ENCODE measurements around the gene PHKA2.

PHKA2 gene

DNA sequence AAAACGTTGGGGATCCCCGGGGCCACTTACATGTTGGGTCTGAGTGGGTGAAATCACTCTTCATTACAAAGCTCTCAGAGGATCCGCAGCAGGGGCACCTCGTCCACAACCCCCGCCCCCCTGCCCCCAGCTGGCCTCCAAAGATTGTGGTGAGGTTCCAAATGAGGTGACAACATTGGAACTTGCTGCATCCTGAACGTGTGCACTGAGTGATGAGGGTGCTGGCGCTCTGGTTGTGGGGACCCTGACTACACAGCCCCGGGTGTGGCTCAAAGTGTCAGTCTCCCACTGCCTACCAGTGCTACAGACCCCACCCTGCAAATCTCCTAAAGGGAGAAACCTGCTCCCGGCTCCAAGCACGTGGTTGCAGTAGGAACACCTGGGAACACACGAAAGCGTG lies 111.9 kb downstream of the PHKA2 start:
- Histone ChIP-seq H3K4me1 (ENCODE audit: insufficient read depth, low read length, poor library complexity, severe bottlenecking) (no peaks in the 10 kb centered on the region), H3K4me2 (ENCODE audit: low read depth, low read length, poor library complexity, severe bottlenecking) (no peak overlapping the region), H3K9me2 (replicated peaks; ENCODE audit: low read depth, low read length) (no peaks in the 10 kb centered on the region), H4K20me1 (ENCODE audit: insufficient read depth, low read length, poor library complexity, severe bottlenecking) (no peaks in the 10 kb centered on the region), H3K36me3 (ENCODE audit: insufficient read depth, low read length) (no peaks in the 10 kb centered on the region), H2AFZ (ENCODE audit: low read length) (no peak overlapping the region), H3K9me3 (ENCODE audit: insufficient read depth, low read depth, low read length) (no peaks in the 10 kb centered on the region), H3K4me3 (ENCODE audit: low read length, poor library complexity, severe bottlenecking) (no peak overlapping the region), H3K9ac (ENCODE audit: low read depth, low read length, poor library complexity, severe bottlenecking) (no peak overlapping the region), H3F3A (ENCODE audit: low read depth) (no peaks in the 10 kb centered on the region), H3K79me2 (ENCODE audit: insufficient read depth, low read length) (no peaks in the 10 kb centered on the region), H3K27me3 (ENCODE audit: insufficient read depth, low read length, poor library complexity, severe bottlenecking) (no peaks in the 10 kb centered on the region)
- TF ChIP-seq EZH2phosphoT487 (IDR thresholded peaks at IDR 0.05; ENCODE audit: borderline replicate concordance) = no peak
- TF ChIP-seq, protein P1, sequence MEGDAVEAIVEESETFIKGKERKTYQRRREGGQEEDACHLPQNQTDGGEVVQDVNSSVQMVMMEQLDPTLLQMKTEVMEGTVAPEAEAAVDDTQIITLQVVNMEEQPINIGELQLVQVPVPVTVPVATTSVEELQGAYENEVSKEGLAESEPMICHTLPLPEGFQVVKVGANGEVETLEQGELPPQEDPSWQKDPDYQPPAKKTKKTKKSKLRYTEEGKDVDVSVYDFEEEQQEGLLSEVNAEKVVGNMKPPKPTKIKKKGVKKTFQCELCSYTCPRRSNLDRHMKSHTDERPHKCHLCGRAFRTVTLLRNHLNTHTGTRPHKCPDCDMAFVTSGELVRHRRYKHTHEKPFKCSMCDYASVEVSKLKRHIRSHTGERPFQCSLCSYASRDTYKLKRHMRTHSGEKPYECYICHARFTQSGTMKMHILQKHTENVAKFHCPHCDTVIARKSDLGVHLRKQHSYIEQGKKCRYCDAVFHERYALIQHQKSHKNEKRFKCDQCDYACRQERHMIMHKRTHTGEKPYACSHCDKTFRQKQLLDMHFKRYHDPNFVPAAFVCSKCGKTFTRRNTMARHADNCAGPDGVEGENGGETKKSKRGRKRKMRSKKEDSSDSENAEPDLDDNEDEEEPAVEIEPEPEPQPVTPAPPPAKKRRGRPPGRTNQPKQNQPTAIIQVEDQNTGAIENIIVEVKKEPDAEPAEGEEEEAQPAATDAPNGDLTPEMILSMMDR (conservative IDR thresholded peaks at IDR 0.05; ENCODE audit: low read length) = no peak

DNA sequence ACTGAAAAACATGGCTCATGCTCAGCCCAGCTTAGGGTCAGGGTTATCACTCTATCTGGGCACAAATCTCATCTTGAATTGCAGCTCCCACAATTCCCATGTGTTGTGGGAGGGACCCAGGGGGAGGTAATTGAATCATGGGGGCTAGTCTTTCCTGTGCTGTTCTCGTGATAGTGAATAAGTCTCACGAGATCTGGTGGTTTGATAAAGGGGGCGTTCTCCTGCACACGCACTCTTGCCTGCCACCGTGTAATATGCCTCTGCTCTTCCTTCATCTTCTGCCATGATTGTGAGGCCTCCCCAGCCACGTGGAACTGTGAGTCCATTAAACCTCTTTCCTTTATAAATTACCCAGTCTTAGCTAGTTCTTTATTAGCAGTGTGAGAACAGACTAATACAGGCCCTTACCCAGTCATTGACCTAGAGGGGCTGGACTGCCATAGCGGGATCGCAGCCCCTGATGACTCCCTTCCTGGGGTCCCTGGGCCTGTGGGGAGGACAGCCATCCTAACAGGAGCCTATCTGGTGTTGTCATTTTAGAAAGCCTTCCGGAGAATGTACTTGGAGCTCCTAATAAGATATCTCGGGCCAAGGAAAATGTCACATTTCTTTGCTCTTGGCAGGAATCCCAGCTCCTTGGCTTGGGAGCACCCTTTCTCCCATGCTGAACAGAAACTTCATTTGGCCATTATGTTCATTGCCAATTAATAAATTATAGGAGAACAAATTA lies 112.6 kb downstream of the PHKA2 start:
- TF ChIP-seq, protein P1 (conservative IDR thresholded peaks at IDR 0.05; ENCODE audit: low read length) = no peak
- no peak for TF ChIP-seq EZH2phosphoT487 (IDR thresholded peaks at IDR 0.05; ENCODE audit: borderline replicate concordance)
- no peaks in the 10 kb centered on the region for H3K79me2 ChIP-seq (ENCODE audit: insufficient read depth, low read length)
- H3K9me3 ChIP-seq (ENCODE audit: insufficient read depth, low read depth, low read length) = no peaks in the 10 kb centered on the region
- H3K4me2 ChIP-seq (ENCODE audit: low read depth, low read length, poor library complexity, severe bottlenecking) = no peak overlapping the region
- no peaks in the 10 kb centered on the region for H3K4me1 ChIP-seq (ENCODE audit: insufficient read depth, low read length, poor library complexity, severe bottlenecking)
- H3K4me3 ChIP-seq (ENCODE audit: low read length, poor library complexity, severe bottlenecking) = no peak overlapping the region
- no peaks in the 10 kb centered on the region for H4K20me1 ChIP-seq (ENCODE audit: insufficient read depth, low read length, poor library complexity, severe bottlenecking)
- H3F3A ChIP-seq (ENCODE audit: low read depth) = no peaks in the 10 kb centered on the region
- no peak overlapping the region for H2AFZ ChIP-seq (ENCODE audit: low read length)
- no peak overlapping the region for H3K9ac ChIP-seq (ENCODE audit: low read depth, low read length, poor library complexity, severe bottlenecking)
- no peaks in the 10 kb centered on the region for H3K27me3 ChIP-seq (ENCODE audit: insufficient read depth, low read length, poor library complexity, severe bottlenecking)
- H3K36me3 ChIP-seq (ENCODE audit: insufficient read depth, low read length) = no peaks in the 10 kb centered on the region
- no peaks in the 10 kb centered on the region for H3K9me2 ChIP-seq (replicated peaks; ENCODE audit: low read depth, low read length)

DNA sequence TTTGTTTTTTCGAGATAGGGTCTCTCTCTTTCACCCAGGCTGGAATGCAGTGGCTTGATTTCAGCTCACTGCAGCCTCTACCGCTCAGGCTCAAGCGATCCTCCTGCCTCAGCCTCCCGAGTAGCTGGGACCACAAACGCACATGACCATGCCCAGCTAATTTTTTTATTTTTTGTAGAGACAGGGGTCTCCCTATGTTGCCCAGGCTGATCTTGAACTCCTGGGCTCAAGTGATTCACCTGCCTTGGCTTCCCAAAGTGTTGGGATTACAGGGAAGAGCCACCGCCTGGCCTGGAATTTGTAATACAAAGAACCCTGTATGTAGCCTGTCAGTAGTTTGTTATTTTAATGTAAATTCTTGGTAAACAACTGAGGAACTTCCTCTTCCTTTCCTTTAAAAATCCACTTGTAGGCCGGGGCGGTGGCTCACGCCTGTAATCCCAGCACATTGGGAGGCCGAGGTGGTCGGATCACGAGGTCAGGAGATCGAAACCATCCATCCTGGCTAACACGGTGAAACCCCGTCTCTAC lies 119.5 kb downstream of the PHKA2 start:
- no peaks in the 10 kb centered on the region for H3K4me1 ChIP-seq (ENCODE audit: insufficient read depth, low read length, poor library complexity, severe bottlenecking)
- H3K9ac ChIP-seq (ENCODE audit: low read depth, low read length, poor library complexity, severe bottlenecking) = no peak overlapping the region
- no peaks in the 10 kb centered on the region for H3K9me2 ChIP-seq (replicated peaks; ENCODE audit: low read depth, low read length)
- H3K9me3 ChIP-seq (ENCODE audit: insufficient read depth, low read depth, low read length) = no peaks in the 10 kb centered on the region
- H3K4me3 ChIP-seq (ENCODE audit: low read length, poor library complexity, severe bottlenecking) = no peak overlapping the region
- H2AFZ ChIP-seq (ENCODE audit: low read length) = no peak overlapping the region
- no peaks in the 10 kb centered on the region for H4K20me1 ChIP-seq (ENCODE audit: insufficient read depth, low read length, poor library complexity, severe bottlenecking)
- no peaks in the 10 kb centered on the region for H3K36me3 ChIP-seq (ENCODE audit: insufficient read depth, low read length)
- no peaks in the 10 kb centered on the region for H3F3A ChIP-seq (ENCODE audit: low read depth)
- no peaks in the 10 kb centered on the region for H3K27me3 ChIP-seq (ENCODE audit: insufficient read depth, low read length, poor library complexity, severe bottlenecking)
- no peak overlapping the region for H3K4me2 ChIP-seq (ENCODE audit: low read depth, low read length, poor library complexity, severe bottlenecking)
- TF ChIP-seq, protein P1 (conservative IDR thresholded peaks at IDR 0.05; ENCODE audit: low read length) = no peak
- TF ChIP-seq EZH2phosphoT487 (IDR thresholded peaks at IDR 0.05; ENCODE audit: borderline replicate concordance) = no peak
- no peaks in the 10 kb centered on the region for H3K79me2 ChIP-seq (ENCODE audit: insufficient read depth, low read length)

Measured in Loucy (cell line).